Measurements from ENCODE around the gene SLC25A29.
"Not testable (repeated sequence)": the region's sequence is repeated elsewhere in the genome, so short reads cannot be mapped to it uniquely, and the experiment has no call there.

SLC25A29 gene

GRCh38 chr14:100288382-100289185 lies 17.7 kb downstream of the SLC25A29 start:
- Mint-ChIP-seq H3K4me3 (peak overlapping the region; percentile 53), H3K27ac (peak overlapping the region; percentile 29), H3K4me1 (peaks cover 55% of the 10 kb centered on the region)

GRCh38 chr14:100287998-100288295 lies 18.3 kb downstream of the SLC25A29 start:
- H3K27ac Mint-ChIP-seq; H3K27me3 Mint-ChIP-seq (ENCODE audit: low read depth, poor library complexity); H3K9me3 Mint-ChIP-seq; DNase-seq; H3K36me3 Mint-ChIP-seq (ENCODE audit: low read depth); H3K4me3 Mint-ChIP-seq: not testable (repeated sequence)
- peaks cover 55% of the 10 kb centered on the region for H3K4me1 Mint-ChIP-seq

More at GRCh38 chr14:100288382-100289185, 17.7 kb downstream of the SLC25A29 start:
- no peaks in the 10 kb centered on the region for H3K9me3 Mint-ChIP-seq
- TF ChIP-seq CTCF (IDR thresholded peaks at IDR 0.05) = no peak
- peaks cover 6% of the 10 kb centered on the region for H3K36me3 Mint-ChIP-seq (ENCODE audit: low read depth)
- H3K27me3 Mint-ChIP-seq (ENCODE audit: low read depth, poor library complexity) = peaks cover 5% of the 10 kb centered on the region
- DNase-seq = no peak

- H3K9me3 Mint-ChIP-seq = no peaks in the 10 kb centered on the region
- H3K4me3 Mint-ChIP-seq = peak overlapping the region; percentile 52
- no peak for TF ChIP-seq CTCF (IDR thresholded peaks at IDR 0.05)
- H3K36me3 Mint-ChIP-seq (ENCODE audit: low read depth) = peaks cover 6% of the 10 kb centered on the region
- DNase-seq = no peak
- H3K27ac Mint-ChIP-seq = peak overlapping the region; percentile 75
- peaks cover 58% of the 10 kb centered on the region for H3K4me1 Mint-ChIP-seq
- H3K27me3 Mint-ChIP-seq (ENCODE audit: low read depth, poor library complexity) = peaks cover 8% of the 10 kb centered on the region
These were observed 18.8 kb downstream of the SLC25A29 start for GRCh38 chr14:100287202-100287997.

GRCh38 chr14:100286484-100287191 lies 19.6 kb downstream of the SLC25A29 start:
- H3K27me3 Mint-ChIP-seq (ENCODE audit: low read depth, poor library complexity) = peaks cover 8% of the 10 kb centered on the region
- H3K27ac Mint-ChIP-seq = peak overlapping the region; percentile 75
- H3K36me3 Mint-ChIP-seq (ENCODE audit: low read depth) = peaks cover 6% of the 10 kb centered on the region
- peaks cover 65% of the 10 kb centered on the region for H3K4me1 Mint-ChIP-seq
- H3K4me3 Mint-ChIP-seq = peak overlapping the region; percentile 80
- no peaks in the 10 kb centered on the region for H3K9me3 Mint-ChIP-seq
- DNase-seq = no peak
- no peak for TF ChIP-seq CTCF (IDR thresholded peaks at IDR 0.05)

- DNase-seq = no peak
- H3K4me3 Mint-ChIP-seq = peak overlapping the region; percentile 80
- peaks cover 6% of the 10 kb centered on the region for H3K36me3 Mint-ChIP-seq (ENCODE audit: low read depth)
- peaks cover 8% of the 10 kb centered on the region for H3K27me3 Mint-ChIP-seq (ENCODE audit: low read depth, poor library complexity)
- no peak overlapping the region for H3K27ac Mint-ChIP-seq
- H3K9me3 Mint-ChIP-seq = no peaks in the 10 kb centered on the region
- TF ChIP-seq CTCF (IDR thresholded peaks at IDR 0.05) = no peak
- H3K4me1 Mint-ChIP-seq = peaks cover 68% of the 10 kb centered on the region
These were observed 20.3 kb downstream of the SLC25A29 start for GRCh38 chr14:100285913-100286400.
